Stimulated activated naive CD8-positive, alpha-beta T cell treated with anti-CD3 and anti-CD28 coated beads, Interleukin-15, Interleukin-2, amounts not matched to agents 100 U/mL and 50 U/mL, for 24 hours (primary cell): Measurements from ENCODE around the gene PHACTR1.
A peak's percentile ranks its signal among the peaks of the same experiment; 100 is the strongest.

Experiments
- ATAC-seq: fragments of 150-1000 bp; cut with Tn5 transposase; one replicate; pipeline ENCODE4 v1.10.0; 2021
- DNase-seq: peaks from one replicate; pipeline ENCODE4 v3.0.0; 2021

The PHACTR1 gene

DNA sequence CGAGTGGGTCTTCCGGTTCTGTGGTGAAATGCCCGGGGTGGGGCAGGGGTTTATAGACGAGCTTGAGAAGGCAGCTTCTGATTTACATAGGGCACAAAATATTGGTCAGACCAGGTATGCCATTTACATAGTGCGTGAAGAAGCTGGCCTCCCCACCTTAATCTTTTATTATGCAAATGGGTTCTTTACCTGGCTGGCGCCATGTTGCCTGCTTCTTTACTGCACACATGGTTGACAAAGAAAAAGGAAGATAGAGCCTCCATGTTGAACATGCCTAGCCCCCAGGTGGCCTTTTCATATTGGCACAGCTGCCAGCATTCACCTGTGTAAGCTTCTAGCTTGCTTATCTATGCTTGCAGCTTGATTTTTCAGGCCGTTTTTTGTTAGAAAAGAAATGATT is 276.2 kb downstream of the PHACTR1 start:
- DNase-seq (no peak), ATAC-seq (no peak)

- DNase-seq: no peak
- ATAC-seq: no peak
These were observed 276.8 kb downstream of the PHACTR1 start for GRCh38 chr6:12993283-12993898.

DNA sequence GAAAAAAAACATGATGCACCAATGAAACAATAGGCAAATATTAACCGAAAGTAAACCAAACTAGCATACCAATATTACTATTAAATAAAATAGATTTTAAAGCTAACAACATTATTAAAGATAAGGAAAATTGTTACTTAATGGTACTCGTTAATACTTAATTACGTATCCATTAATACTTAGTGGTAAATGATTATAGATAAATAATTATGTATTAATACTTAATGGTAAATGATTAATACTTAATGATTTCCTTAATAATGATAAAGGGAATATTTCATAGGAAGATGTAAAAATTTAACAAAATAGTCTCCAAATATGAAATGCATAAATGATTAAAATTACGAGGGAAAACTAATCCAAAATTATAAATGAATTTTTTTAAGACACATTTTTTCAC is 278.9 kb downstream of the PHACTR1 start:
- ATAC-seq (no peak), DNase-seq (no peak)

- ATAC-seq: no peak
- no peak for DNase-seq
These were observed 284.0 kb downstream of the PHACTR1 start for GRCh38 chr6:13000537-13000936.

DNA sequence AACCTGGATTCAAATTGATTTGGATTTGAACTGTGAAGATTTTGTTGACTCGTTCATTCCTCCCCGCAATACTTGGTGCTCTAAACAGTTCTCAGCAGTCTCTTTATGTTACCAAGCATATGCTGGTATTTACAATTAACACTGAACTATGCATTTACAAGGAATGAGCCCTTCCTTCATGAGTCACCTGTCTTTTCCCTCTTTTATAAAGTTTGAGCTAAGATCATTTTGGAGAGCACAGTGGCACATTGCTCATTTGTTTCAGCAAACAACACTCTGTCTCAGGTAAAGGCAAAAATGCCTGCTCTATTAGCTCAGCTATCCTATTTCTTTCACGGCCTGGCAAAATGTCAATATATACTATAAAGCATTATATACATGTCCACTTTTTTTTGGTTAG is 285.4 kb downstream of the PHACTR1 start:
- ATAC-seq (no peak), DNase-seq (no peak)

GRCh38 chr6:13004601-13005000 is 288.0 kb downstream of the PHACTR1 start:
- ATAC-seq (no peak), DNase-seq (no peak)

DNA sequence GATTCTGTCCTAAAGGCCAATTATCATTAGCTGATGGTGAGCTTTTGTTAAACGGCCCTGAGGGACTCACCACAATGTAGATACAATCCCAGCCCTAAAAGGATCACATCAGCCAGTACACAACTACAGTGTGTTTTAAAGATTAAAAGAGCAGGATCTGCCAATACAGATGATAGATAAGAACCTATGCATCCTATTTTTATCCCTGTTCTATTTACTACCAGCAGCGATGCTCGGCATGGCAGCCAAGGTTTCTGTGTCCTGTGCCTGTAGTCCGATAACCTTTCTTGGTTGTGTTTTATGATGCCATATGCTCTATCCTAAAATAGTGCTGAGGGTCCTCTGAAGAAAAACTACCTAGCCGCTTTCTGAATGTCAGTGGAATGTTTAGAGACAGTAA is 289.4 kb downstream of the PHACTR1 start:
- DNase-seq (no peak), ATAC-seq (no peak)

GRCh38 chr6:13006578-13007300 is 290.2 kb downstream of the PHACTR1 start:
- DNase-seq: no peak
- no peak for ATAC-seq

GRCh38 chr6:13007744-13008143 is 291.2 kb downstream of the PHACTR1 start:
- ATAC-seq (no peak), DNase-seq (no peak)

- DNase-seq (no peak), ATAC-seq (no peak)
These were observed 292.5 kb downstream of the PHACTR1 start for GRCh38 chr6:13009031-13009430.

DNA sequence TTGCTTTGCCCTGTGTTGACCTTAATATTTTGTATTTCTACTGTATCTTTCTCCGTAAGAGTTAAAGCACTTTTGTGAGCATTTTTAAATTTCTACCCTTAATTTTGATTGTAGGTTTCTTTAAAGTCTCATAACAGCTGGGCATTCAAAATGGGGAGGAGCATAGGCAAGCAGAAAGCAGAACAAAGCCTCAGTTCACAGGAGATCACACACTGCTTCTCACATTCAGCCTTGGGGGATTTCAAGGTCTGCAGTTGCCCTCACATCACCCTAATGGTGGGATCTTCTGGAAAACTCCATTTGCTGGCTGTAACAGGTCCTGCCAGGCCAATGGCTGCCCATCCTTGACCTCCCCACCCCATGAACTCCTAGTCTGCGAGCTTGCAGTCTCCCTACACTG is 292.9 kb downstream of the PHACTR1 start:
- no peak for DNase-seq
- ATAC-seq: no peak

DNA sequence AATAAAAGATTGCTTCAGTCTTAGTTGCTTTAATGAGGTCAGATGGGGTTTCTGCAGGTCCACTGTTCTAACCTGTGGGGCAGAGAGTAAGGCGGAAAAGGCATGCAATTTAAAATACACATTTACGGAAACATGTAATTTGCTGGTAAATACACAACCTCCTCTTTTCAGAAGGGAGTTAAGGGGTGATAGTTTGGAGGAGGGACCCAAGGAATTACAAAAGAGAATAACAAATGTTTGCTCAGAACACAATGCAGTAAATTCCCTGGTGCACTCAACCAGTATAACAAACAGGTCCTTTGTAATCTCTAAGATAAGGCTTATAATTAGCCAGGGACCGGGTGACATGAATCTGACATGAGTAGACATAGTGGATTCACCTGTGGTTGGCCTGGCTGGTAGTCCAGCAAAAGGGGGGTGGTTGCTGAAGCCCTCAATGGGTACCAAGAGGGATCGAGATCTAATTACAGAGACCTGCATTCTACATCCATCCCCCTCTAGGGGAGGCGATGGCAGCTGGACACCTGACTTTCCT is 295.1 kb downstream of the PHACTR1 start:
- DNase-seq: no peak
- ATAC-seq: no peak

- no peak for ATAC-seq
- no peak for DNase-seq
These were observed 295.7 kb downstream of the PHACTR1 start for GRCh38 chr6:13012296-13012695.

DNA sequence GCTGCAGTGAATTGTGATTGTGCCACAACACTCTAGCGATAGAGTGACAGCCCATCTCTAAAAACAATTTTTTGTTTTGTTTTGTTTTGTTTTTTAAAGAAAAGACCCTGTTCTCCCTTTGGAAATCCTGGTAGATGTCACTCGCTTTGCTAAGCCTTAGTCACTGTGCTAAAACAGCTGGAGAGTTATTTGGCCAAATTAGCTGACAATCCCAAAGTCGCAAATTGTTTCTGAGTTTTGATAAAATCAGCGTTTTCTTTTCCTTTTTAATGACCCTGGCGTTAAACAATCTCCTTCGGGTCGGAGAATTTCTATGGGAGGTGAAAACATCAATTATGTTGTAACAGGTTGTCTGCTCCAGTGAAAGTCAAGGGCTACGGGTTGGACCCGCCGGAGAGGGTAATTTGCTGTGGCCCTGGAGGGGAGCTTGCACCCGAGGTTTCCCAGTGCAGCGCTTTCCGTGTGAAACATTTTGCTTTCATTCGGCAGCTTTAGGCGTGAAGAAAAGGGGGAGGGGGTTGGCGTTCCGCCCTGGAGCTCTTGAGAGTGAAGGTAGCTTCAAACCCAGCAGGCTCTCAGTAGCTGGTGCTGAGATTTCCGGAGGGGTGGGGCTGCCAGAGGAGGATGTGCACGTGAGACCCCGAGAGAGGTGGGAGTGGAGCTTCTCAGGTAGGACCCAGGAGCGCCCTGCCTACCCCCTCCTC is 296.6 kb downstream of the PHACTR1 start:
- DNase-seq (no peak), ATAC-seq (peak; percentile 19)

DNA sequence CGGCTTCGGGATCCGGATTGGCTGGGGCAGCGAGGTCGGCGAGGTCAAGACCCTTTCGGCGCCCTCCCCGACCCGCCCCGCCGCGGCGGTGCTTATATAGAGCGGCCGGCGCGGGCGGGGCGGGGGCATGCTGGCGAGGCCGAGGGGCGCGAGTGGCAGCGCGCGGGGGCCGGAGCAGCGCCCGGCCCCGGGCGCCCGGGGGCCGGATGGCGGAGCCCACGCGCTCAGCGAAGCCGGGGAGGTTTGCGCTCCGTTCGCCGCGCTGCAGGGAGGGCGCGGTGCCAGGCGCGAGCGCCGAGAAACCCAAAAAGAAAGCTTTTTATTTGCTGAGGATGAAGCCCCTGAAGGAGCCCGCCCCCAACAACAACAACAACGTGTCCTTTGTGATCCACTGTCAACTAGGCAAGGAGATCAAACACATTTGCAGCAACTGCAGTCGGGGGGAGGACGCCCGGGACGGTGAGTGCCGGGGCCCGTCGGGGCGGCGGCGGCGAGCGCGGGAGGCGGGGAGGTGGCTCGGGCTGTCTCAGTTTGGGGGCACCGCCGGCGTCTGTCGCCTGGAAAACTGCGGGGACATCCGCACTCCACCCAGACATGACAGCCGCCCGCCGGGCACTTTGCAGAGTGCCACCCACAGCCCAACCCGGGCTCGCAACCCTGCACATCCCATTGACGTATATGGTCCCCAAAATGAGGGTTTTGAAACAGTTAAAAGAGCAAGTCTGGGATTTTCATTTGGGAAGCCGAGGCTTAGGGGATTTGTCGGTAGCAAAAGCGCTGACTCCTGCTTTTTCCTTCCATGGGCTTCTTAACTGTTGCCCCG is 297.3 kb downstream of the PHACTR1 start:
- no peak for ATAC-seq
- peak; percentile 11 for DNase-seq

DNA sequence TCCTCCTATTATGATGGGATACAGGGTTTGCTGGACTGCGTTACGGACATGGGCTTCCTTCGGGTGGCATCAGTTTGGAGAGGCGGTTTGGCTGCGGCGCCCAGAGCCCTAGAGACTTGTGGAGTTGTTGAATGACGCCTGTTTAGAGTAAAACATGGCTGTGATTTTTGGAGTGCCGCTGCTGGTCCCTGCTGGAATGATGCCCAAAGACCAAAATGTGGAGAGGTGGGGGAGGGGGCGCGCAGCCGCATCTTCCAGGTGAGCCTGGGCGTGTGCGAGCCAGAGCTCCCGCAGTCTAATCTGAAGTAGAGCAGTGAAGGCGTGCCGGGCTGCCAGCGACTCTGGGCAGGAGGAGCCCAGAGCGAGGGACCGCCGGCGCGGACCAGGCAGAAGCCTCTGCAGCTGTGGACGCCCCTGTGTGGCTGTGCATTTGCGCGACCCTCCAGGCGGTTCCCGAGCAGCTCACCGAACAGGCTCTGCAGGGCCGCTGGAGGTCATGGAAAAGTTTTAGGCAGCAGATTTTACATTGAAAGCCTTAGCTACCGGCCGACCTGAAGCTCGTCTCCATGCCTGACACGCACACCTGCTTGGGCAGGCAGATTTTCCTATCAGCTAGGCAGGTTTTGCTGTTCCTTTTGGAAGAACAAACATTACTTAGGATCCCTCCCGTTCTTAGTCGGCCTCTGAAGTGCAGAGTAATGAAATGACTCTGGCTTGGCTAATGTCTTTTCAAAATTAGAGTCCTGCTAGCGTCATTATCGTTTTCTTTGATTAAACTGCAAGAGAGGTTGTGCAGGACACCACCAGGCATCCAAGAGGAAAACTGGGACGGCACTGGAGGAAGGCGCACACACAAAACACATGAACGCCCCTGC is 298.2 kb downstream of the PHACTR1 start:
- no peak for ATAC-seq
- no peak for DNase-seq

- ATAC-seq (no peak), DNase-seq (no peak)
These were observed 298.8 kb downstream of the PHACTR1 start for GRCh38 chr6:13015379-13015681.

GRCh38 chr6:13024616-13025015 is 308.0 kb downstream of the PHACTR1 start:
- ATAC-seq: no peak
- DNase-seq: no peak

- ATAC-seq: no peak
- DNase-seq: no peak
These were observed 309.4 kb downstream of the PHACTR1 start for GRCh38 chr6:13025893-13026499.

GRCh38 chr6:13026557-13026956 is 310.0 kb downstream of the PHACTR1 start:
- no peak for DNase-seq
- ATAC-seq: no peak

DNA sequence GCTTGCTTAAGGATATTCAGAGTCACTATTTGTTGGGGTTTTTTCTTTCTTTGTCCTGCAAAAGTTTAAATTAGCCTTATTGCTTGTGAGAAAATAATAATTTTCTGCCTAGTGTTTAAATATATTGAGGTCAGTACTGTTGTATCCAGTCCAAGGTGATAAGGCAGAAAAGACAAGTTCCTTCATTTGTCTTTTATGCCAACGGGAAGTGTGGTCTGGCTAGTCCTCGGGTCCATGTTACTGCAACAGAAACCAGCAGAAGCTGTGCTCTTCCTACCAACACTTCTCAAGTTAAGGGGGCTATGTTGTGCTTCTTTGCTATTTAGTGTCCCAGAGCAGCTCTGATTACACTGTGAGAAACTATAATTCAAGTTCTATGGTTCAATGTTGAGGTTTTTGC is 310.6 kb downstream of the PHACTR1 start:
- DNase-seq: no peak
- ATAC-seq: no peak
